Endothelial cell of umbilical vein (primary cell): Measurements from ENCODE around the gene TJP3. TPM values are rescaled to one million over a fixed set of nuclear protein-coding genes. Genes with fewer than 3 reads are reported as not detected.

Source experiments
- BruUV-seq: library from RNA; stranded (reverse); fragments of 400-500 nt; replicated peaks from 2 replicates; lab custom pipeline; 2021; lab: Mats Ljungman, UMichigan
- CTCF ChIA-PET: fragments of 300-600, 350-600 bp; sonication (Branson Sonifier 250); formaldehyde crosslinking; loops from one replicate; lab custom pipeline; 2021; ENCODE audit warnings: antibody characterized with exemption, inconsistent platforms; lab: Charles Lee
- POLR2A ChIA-PET: fragments of 300-600, 350-600 bp; sonication (Branson Sonifier 250); formaldehyde crosslinking; loops from one replicate; lab custom pipeline; 2021; ENCODE audit warnings: antibody characterized with exemption, inconsistent platforms; lab: Charles Lee
- DNase-seq: peaks from one replicate; pipeline ENCODE4 v3.0.0-alpha.2; 2011; ENCODE audit warnings: low read depth, low spot score
- FAIRE-seq: peaks from 2 replicates; lab custom pipeline; 2011; peaks lifted over from hg19 to GRCh38; lab: Jason Lieb, UNC
- H2AFZ ChIP-seq: 2 replicates; pipeline ENCODE4 v1.6.0; 2012; ENCODE audit warnings: low read depth, low read length, control low read depth, inconsistent platforms
- H3K27ac ChIP-seq: 2 replicates; pipeline ENCODE4 v1.5.1; 2011; ENCODE audit warnings: low read depth, mild to moderate bottlenecking, control low read depth, low read length, moderate library complexity; ENCODE audit not compliant: insufficient read depth
- H3K27me3 ChIP-seq, 2 experiments: 2 replicates each; pipeline versions ENCODE4 v1.6.0 to v1.6.1; 2011; ENCODE audit warnings: low read length in 2 of 2, mixed read lengths in 1 of 2; ENCODE audit not compliant: control insufficient read depth in 2 of 2, insufficient read depth in 2 of 2
- H3K36me3 ChIP-seq, 2 experiments: 2 replicates in 1 of 2; 3 replicates in 1 of 2; pipeline ENCODE4 v1.5.1; 2011; ENCODE audit warnings: low read length in 2 of 2, mild to moderate bottlenecking in 1 of 2, moderate library complexity in 1 of 2; ENCODE audit not compliant: control insufficient read depth in 2 of 2, insufficient read depth in 2 of 2; ENCODE audit errors: extremely low read depth in 1 of 2
- H3K4me1 ChIP-seq: 3 replicates; pipeline ENCODE4 v1.5.1; 2011; ENCODE audit warnings: mild to moderate bottlenecking, low read length; ENCODE audit not compliant: control insufficient read depth, insufficient read depth; ENCODE audit errors: extremely low read depth
- H3K4me2 ChIP-seq: 2 replicates; pipeline ENCODE4 v1.6.1; 2011; ENCODE audit warnings: low read length, control low read depth, mixed read lengths; ENCODE audit not compliant: insufficient read depth
- H3K4me3 ChIP-seq, 3 experiments: fragments of 200-600 bp in 1 of 3; sonication (generic), shearing (Covaris generic) in 1 of 3; replicated peaks in 1 of 3; 2 replicates each; pipeline ENCODE4 v1.5.1; 2011 to 2016; ENCODE audit warnings: control low read depth in 3 of 3, low read length in 3 of 3, mild to moderate bottlenecking in 2 of 3, inconsistent platforms in 1 of 3, low read depth in 1 of 3, moderate library complexity in 1 of 3; ENCODE audit not compliant: insufficient read depth in 1 of 3
- H3K79me2 ChIP-seq: 2 replicates; pipeline ENCODE4 v1.6.0; 2012; ENCODE audit warnings: low read length, inconsistent platforms; ENCODE audit not compliant: control insufficient read depth, insufficient read depth
- H3K9ac ChIP-seq: replicated peaks from 2 replicates; pipeline ENCODE3; 2011; ENCODE audit warnings: low read length, control low read depth; ENCODE audit not compliant: insufficient read depth; ENCODE audit errors: extremely low read depth
- H3K9me1 ChIP-seq: replicated peaks from 3 replicates; pipeline ENCODE4 v1.6.0; 2011; ENCODE audit warnings: mild to moderate bottlenecking, low read length; ENCODE audit not compliant: control insufficient read depth, insufficient read depth; ENCODE audit errors: extremely low read depth
- H3K9me3 ChIP-seq: replicated peaks from 2 replicates; pipeline ENCODE4 v1.5.1; 2012; ENCODE audit warnings: low read length, inconsistent platforms; ENCODE audit not compliant: control insufficient read depth, insufficient read depth
- H4K20me1 ChIP-seq: replicated peaks from 2 replicates; pipeline ENCODE3; 2011; ENCODE audit warnings: mild to moderate bottlenecking, low read length; ENCODE audit not compliant: control insufficient read depth, insufficient read depth; ENCODE audit errors: extremely low read depth
- FOS ChIP-seq: IDR thresholded peaks from 2 replicates; pipeline ENCODE4 v1.6.1; 2011; ENCODE audit warnings: mild to moderate bottlenecking, low read length, moderate library complexity, borderline replicate concordance; ENCODE audit not compliant: insufficient read depth
- GATA2 ChIP-seq: IDR thresholded peaks from 2 replicates; pipeline ENCODE4 v1.7.0; 2011; ENCODE audit warnings: low read depth, mild to moderate bottlenecking, moderate library complexity, mixed read lengths, low read length; ENCODE audit not compliant: insufficient read length, insufficient read depth
- JUN ChIP-seq: IDR thresholded peaks from 2 replicates; pipeline ENCODE4 v1.6.1; 2011; ENCODE audit warnings: borderline replicate concordance, low read depth; ENCODE audit not compliant: insufficient read length, insufficient read depth
- MYC ChIP-seq: IDR thresholded peaks from one replicate; pipeline ENCODE4 v1.6.1; 2011; ENCODE audit warnings: mild to moderate bottlenecking, low read depth, low read length
- POLR2A ChIP-seq: IDR thresholded peaks from 2 replicates; pipeline ENCODE4 v1.6.1; 2012; ENCODE audit warnings: low read depth, mild to moderate bottlenecking, control low read depth, low read length
- POLR2AphosphoS5 ChIP-seq: IDR thresholded peaks from 2 replicates; pipeline ENCODE4 v1.6.1; 2012; ENCODE audit warnings: low read depth, mild to moderate bottlenecking, control low read depth, low read length, moderate library complexity; ENCODE audit not compliant: insufficient read depth
- dilution Hi-C: fragments of 300-500 bp; cut with MboI; formaldehyde crosslinking; loops from one replicate; pipeline ENCODE4 v1.15.0; 2019; ENCODE audit warnings: low sequenced_read_pairs; ENCODE audit not compliant: extremely low pct_ligation_motif_present
- intact Hi-C: fragments of 100-400 bp; cut with micrococcal nuclease; formaldehyde crosslinking; loops from one replicate; pipeline ENCODE4 v1.10.0; 2022
- polyA plus RNA-seq, 4 experiments: library from polyadenylated mRNA; depleted of rRNA in 3 of 4; stranded (reverse) in 3 of 4; unstranded in 1 of 4; fragments of >200 nt; gene quantifications; 2 replicates each; pipeline versions ENCODE4 v1.2.1 to v1.2.3, GENCODE V29; 2011 to 2012; ENCODE audit warnings: missing spikeins in 1 of 4
- total RNA-seq: library from RNA; stranded (reverse); gene quantifications from 2 replicates; pipeline ENCODE4 v1.2.3, GENCODE V29; 2021
- TF ChIP-seq, protein P1 (sequence below): IDR thresholded peaks from 2 replicates; pipeline ENCODE4 v1.6.1; 2011; ENCODE audit not compliant: insufficient read depth, insufficient read length

The TJP3 gene
- total and polyA plus RNA-seq, 2 donors (not counting 3 experiments of a cell fraction or from before 2014, with no cell fraction given): 0.10 TPM; not detected in 1

DNA sequence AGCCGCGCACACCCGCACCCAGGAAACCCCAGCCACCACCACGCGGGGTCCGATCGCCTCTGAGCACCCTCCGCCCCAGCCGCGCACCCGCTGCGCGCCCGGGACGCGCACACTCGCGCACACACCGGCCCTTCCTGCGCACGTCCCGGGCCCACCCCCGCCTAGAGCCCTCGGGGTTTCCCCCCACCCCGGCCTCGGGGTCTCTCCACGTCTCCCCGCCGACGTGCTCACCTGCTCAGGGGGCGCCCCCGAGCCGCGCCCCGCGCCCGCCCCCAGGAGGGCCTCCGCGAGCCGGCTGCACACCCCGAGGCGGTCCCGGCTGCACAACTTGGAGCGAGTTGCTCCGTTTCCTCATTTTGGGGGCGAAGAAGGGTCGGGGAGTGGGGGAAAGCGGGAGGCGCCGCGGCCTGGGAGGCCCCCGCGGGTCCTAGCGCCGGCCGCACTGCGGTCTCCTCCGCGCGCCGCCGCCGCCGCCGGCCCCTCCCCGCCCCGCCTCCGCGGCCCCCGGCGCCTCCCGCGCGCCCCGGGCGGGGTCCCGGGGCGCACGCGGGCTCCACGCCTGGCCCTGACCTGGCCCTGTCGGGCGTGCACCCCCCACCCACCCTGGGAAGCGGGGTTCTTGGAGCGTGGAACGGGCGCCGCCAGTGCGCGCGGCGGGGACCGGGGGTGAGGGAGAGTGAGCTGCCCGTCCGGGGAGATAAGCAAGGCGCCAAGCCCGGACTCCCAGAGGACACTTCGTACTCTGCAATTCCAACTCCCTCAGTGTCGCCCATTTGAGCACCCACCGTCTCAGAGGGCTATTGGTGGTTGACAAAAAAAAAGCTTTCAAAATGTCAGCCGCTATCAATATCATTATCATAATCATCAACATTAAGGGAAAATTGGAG lies 78.0 kb downstream of the TJP3 start, which contains the start of gene MATK:
Gene MATK (minus strand): TSS at position 444 of the 887 bp plus-strand sequence. CDS start 1,246 bp downstream, outside the sequence.
- FAIRE-seq: no peak
- H3K9me3 ChIP-seq: peaks cover 2% of the 10 kb centered on the region
- peaks cover 8 to 9% of the 10 kb centered on the region in 2 experiments for H3K27me3 ChIP-seq
- H4K20me1 ChIP-seq: no peaks in the 10 kb centered on the region
- POLR2A ChIA-PET: no interaction called here
- no peak within 1 kb of the TSS for H3K4me3 ChIP-seq
- no peaks in the 10 kb centered on the region for H3K4me1 ChIP-seq
- no peaks in the 10 kb centered on the region for H3K9me1 ChIP-seq
- no peak within 1 kb of the TSS for H3K9ac ChIP-seq
- no TSS peak for BruUV-seq
- no peak for DNase-seq
- no peaks in the 10 kb centered on the region for H3K79me2 ChIP-seq
- H2AFZ ChIP-seq: no peak within 1 kb of the TSS
- CTCF ChIA-PET: no interaction called here
- no peak within 1 kb of the TSS for H3K4me2 ChIP-seq
- no peak within 1 kb of the TSS for H3K27ac ChIP-seq
- intact Hi-C loops (no loop called here), dilution Hi-C loops (no loop called here)
- H3K36me3 ChIP-seq: no peaks in the 10 kb centered on the region
- no peak for TF ChIP-seq MYC
- TF ChIP-seq JUN: no peak
- TF ChIP-seq POLR2A: no peak
- TF ChIP-seq GATA2: no peak
- no peak for TF ChIP-seq POLR2AphosphoS5
- TF ChIP-seq, protein P1, sequence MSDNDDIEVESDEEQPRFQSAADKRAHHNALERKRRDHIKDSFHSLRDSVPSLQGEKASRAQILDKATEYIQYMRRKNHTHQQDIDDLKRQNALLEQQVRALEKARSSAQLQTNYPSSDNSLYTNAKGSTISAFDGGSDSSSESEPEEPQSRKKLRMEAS: no peak
- no peak for TF ChIP-seq FOS
